CD4-positive, alpha-beta T cell (primary cell): ENCODE measurements around the gene SRGAP1. TPM values are rescaled to one million over a fixed set of nuclear protein-coding genes. Genes with fewer than 3 reads are reported as not detected.

ENCODE experiments used
- ATAC-seq: fragments of 200-7000 bp; cut with Tn5 transposase; one replicate; pipeline ENCODE4 v1.10.0; 2022; ENCODE audit warnings: mild to moderate bottlenecking; ENCODE audit not compliant: poor library complexity
- CTCF ChIA-PET: fragments of 350-600 bp; sonication (Branson Sonifier 250); formaldehyde crosslinking; loops from one replicate; lab custom pipeline; 2021; ENCODE audit warnings: antibody characterized with exemption, inconsistent platforms; lab: Charles Lee
- POLR2A ChIA-PET: fragments of 350-600 bp; sonication (Branson Sonifier 250); formaldehyde crosslinking; loops from one replicate; lab custom pipeline; 2021; ENCODE audit warnings: antibody characterized with exemption, inconsistent platforms; lab: Charles Lee
- DNase-seq, 14 experiments: peaks; one replicate each; pipeline ENCODE4 v3.0.0-alpha.2; 2013 to 2020; ENCODE audit warnings: mixed read lengths in 2 of 14
- H3K27ac ChIP-seq, 2 donors: one replicate each; pipeline versions ENCODE4 v1.5.1 to v1.7.0; 2013; ENCODE audit warnings: low read length in 2 of 2, low read depth in 1 of 2, mild to moderate bottlenecking in 1 of 2
- H3K27me3 ChIP-seq, 2 experiments: 1 replicate in 1 of 2; 2 replicates in 1 of 2; pipeline versions ENCODE4 v1.6.1 to v1.7.0; 2013; ENCODE audit warnings: low read length in 2 of 2, control low read depth in 1 of 2, mild to moderate bottlenecking in 1 of 2, moderate library complexity in 1 of 2; ENCODE audit not compliant: insufficient read depth in 2 of 2, control insufficient read depth in 1 of 2
- H3K36me3 ChIP-seq: one replicate; pipeline ENCODE4 v1.6.1; 2013; ENCODE audit warnings: low read length, control low read depth; ENCODE audit not compliant: insufficient read depth
- H3K4me1 ChIP-seq: one replicate; pipeline ENCODE4 v1.6.1; 2013; ENCODE audit warnings: low read length, control low read depth; ENCODE audit not compliant: insufficient read depth
- H3K4me3 ChIP-seq: one replicate; pipeline ENCODE4 v1.5.1; 2013; ENCODE audit warnings: mild to moderate bottlenecking, low read length, moderate library complexity
- H3K9me3 ChIP-seq, 2 experiments: 1 replicate in 1 of 2; 2 replicates in 1 of 2; pipeline versions ENCODE4 v1.6.1 to v1.7.0; 2013; ENCODE audit warnings: low read length in 2 of 2, mild to moderate bottlenecking in 2 of 2, control low read depth in 1 of 2, moderate library complexity in 1 of 2; ENCODE audit not compliant: control insufficient read depth in 1 of 2, insufficient read depth in 1 of 2
- H3K27ac Mint-ChIP-seq: one replicate; pipeline ENCODE4 v1.8.0; 2020; ENCODE audit warnings: mixed read lengths
- H3K27me3 Mint-ChIP-seq: one replicate; pipeline ENCODE4 v1.8.0; 2021; ENCODE audit warnings: mixed read lengths
- H3K36me3 Mint-ChIP-seq: one replicate; pipeline ENCODE4 v1.8.0; 2021; ENCODE audit warnings: low read depth, mixed read lengths
- H3K4me1 Mint-ChIP-seq: one replicate; pipeline ENCODE4 v1.8.0; 2021; ENCODE audit warnings: low read depth, mixed read lengths
- H3K4me3 Mint-ChIP-seq: one replicate; pipeline ENCODE4 v1.8.0; 2020; ENCODE audit warnings: mild to moderate bottlenecking, mixed read lengths
- H3K9me3 Mint-ChIP-seq: one replicate; pipeline ENCODE4 v1.8.0; 2020; ENCODE audit warnings: mixed read lengths
- CTCF ChIP-seq: fragments of 200-600 bp; IDR thresholded peaks from one replicate; pipeline ENCODE4 v1.8.0; 2022; ENCODE audit warnings: antibody characterized with exemption, mild to moderate bottlenecking
- intact Hi-C, 2 experiments: fragments of 100-400 bp; cut with DNase I in 1 of 2; cut with micrococcal nuclease in 1 of 2; formaldehyde crosslinking; loops; one replicate each; pipeline versions ENCODE4 v1.15.1 to v1.9.0; 2023 to 2025; cut with DNase I, micrococcal nuclease
- total RNA-seq, 174 experiments: library from RNA in 2 of 174; stranded (reverse) in 2 of 174; gene quantifications; one replicate each; pipeline ENCODE4 v1.2.3 and lab custom pipeline; 2021 to 2026

The SRGAP1 gene
- total RNA-seq, 2 experiments from 2014 or later: 0.03 TPM; not detected in 1

GRCh38 chr12:64147875-64148274 lies 303.4 kb downstream of the SRGAP1 start:
- peaks cover 6% of the 10 kb centered on the region for H3K4me1 Mint-ChIP-seq
- CTCF ChIA-PET: no interaction called here
- H3K27me3 Mint-ChIP-seq: no peaks in the 10 kb centered on the region

GRCh38 chr12:64154677-64155076 lies 310.2 kb downstream of the SRGAP1 start:
- Histone ChIP-seq H3K27me3 (no peaks in the 10 kb centered on the region), H3K27ac (no peak overlapping the region), H3K36me3 (no peaks in the 10 kb centered on the region), H3K4me3 (no peak overlapping the region), H3K4me1 (no peaks in the 10 kb centered on the region), H3K9me3 (no peaks in the 10 kb centered on the region)
- CTCF ChIA-PET: no interaction called here
- intact Hi-C loops: no loop called here
- Mint-ChIP-seq H3K36me3 (peaks cover 28% of the 10 kb centered on the region), H3K9me3 (peaks cover 9% of the 10 kb centered on the region), H3K27me3 (no peaks in the 10 kb centered on the region), H3K4me3 (no peak overlapping the region), H3K4me1 (no peaks in the 10 kb centered on the region), H3K27ac (no peak overlapping the region)
- no peak for ATAC-seq
- TF ChIP-seq CTCF: no peak
- POLR2A ChIA-PET: no interaction called here
- no peak for DNase-seq

More at GRCh38 chr12:64147875-64148274, 303.4 kb downstream of the SRGAP1 start:
- Histone ChIP-seq H3K27ac (no peak overlapping the region), H3K36me3 (no peaks in the 10 kb centered on the region), H3K27me3 (no peaks in the 10 kb centered on the region), H3K4me3 (no peak overlapping the region), H3K4me1 (no peaks in the 10 kb centered on the region), H3K9me3 (no peaks in the 10 kb centered on the region)
- POLR2A ChIA-PET: no interaction called here
- Mint-ChIP-seq H3K27ac (no peak overlapping the region), H3K9me3 (peaks cover 3% of the 10 kb centered on the region), H3K4me3 (no peak overlapping the region), H3K36me3 (peaks cover 10% of the 10 kb centered on the region)
- TF ChIP-seq CTCF: no peak
- ATAC-seq (no peak), DNase-seq (no peak)
- intact Hi-C loops: no loop called here

- no peaks in the 10 kb centered on the region for H3K27me3 ChIP-seq
- no peak for DNase-seq
- H3K27me3 Mint-ChIP-seq: no peaks in the 10 kb centered on the region
- no peak for ATAC-seq
- H3K4me3 ChIP-seq: no peak overlapping the region
- H3K9me3 ChIP-seq: no peaks in the 10 kb centered on the region
- H3K9me3 Mint-ChIP-seq: peaks cover 7% of the 10 kb centered on the region
- intact Hi-C loops: no loop called here
- H3K36me3 Mint-ChIP-seq: peaks cover 29% of the 10 kb centered on the region
- no peak overlapping the region for H3K4me3 Mint-ChIP-seq
- no peaks in the 10 kb centered on the region for H3K36me3 ChIP-seq
- no peak overlapping the region for H3K27ac ChIP-seq
- no peaks in the 10 kb centered on the region for H3K4me1 ChIP-seq
- H3K27ac Mint-ChIP-seq: no peak overlapping the region
- H3K4me1 Mint-ChIP-seq: no peaks in the 10 kb centered on the region
- CTCF ChIA-PET: no interaction called here
- TF ChIP-seq CTCF: no peak
- POLR2A ChIA-PET: no interaction called here
These were observed 312.6 kb downstream of the SRGAP1 start for GRCh38 chr12:64157110-64157509.
